Measurements from ENCODE around the gene P4HB.

DNA sequence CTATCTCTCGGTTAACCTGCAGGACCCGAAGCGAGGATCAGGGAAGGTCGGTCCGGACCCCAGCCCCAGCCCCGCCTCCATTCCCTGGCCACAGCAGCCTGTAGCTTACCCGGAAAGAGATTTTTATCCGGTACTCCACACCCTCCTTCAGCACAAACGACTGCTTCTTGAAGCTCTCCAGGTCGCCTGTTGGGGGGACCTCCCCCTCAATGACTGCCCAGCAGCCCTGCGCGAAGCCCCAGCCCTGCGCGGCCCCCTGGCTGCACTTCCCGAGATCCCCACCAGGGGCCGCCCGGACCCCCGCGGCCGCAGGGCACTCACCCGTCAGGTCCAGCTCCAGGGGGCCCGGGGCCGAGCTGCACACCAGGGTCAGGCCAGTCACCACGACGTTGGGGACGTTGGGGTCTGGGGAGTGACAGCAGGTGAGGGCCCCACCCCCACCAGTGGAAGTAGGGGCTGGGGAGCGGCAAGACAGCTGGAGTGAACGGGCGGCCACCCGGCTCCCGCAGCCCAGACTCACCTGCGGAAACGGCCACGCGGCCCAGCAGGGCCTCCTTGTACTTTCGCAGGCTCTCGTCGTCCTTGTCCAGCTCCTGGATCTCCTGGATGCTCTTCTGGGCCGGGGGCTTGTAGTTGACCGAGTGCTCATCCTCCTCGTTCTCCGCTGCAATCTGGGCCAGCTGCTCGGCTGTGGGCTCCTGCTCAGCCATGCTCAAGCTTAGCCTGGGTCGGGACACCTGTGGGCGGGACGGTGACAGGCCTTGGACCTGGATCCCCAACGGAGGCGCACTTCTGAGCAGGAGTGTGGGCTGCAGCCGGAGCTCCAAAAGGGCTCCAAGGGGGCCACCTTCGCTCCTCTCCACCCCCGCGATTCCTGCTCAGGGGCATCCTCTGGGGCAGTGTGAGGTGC is 9.1 kb upstream of the P4HB start:
- TF ChIP-seq, protein P1, sequence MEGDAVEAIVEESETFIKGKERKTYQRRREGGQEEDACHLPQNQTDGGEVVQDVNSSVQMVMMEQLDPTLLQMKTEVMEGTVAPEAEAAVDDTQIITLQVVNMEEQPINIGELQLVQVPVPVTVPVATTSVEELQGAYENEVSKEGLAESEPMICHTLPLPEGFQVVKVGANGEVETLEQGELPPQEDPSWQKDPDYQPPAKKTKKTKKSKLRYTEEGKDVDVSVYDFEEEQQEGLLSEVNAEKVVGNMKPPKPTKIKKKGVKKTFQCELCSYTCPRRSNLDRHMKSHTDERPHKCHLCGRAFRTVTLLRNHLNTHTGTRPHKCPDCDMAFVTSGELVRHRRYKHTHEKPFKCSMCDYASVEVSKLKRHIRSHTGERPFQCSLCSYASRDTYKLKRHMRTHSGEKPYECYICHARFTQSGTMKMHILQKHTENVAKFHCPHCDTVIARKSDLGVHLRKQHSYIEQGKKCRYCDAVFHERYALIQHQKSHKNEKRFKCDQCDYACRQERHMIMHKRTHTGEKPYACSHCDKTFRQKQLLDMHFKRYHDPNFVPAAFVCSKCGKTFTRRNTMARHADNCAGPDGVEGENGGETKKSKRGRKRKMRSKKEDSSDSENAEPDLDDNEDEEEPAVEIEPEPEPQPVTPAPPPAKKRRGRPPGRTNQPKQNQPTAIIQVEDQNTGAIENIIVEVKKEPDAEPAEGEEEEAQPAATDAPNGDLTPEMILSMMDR (IDR thresholded peaks at IDR 0.05): peak; percentile 63 to 88 (median 66)
- no peak for TF ChIP-seq POLR2A (IDR thresholded peaks at IDR 0.05)
